GM12874 (cell line): ENCODE data around the gene PPIE.

Experiments
- CTCF ChIP-seq: IDR thresholded peaks from 2 replicates; pipeline ENCODE4 v1.5.1; 2011; ENCODE audit warnings: low read depth, mild to moderate bottlenecking, control low read depth, low read length, moderate library complexity; ENCODE audit not compliant: insufficient read depth

PPIE gene

GRCh38 chr1:39779137-39779536, 40.5 kb downstream of the PPIE start:
- TF ChIP-seq CTCF: no peak

GRCh38 chr1:39779821-39780220, 41.1 kb downstream of the PPIE start:
- TF ChIP-seq CTCF: no peak

GRCh38 chr1:39781349-39781715, 42.6 kb downstream of the PPIE start:
- no peak for TF ChIP-seq CTCF

GRCh38 chr1:39782103-39782502, 43.4 kb downstream of the PPIE start:
- TF ChIP-seq CTCF: no peak

GRCh38 chr1:39787468-39787867, 48.8 kb downstream of the PPIE start:
- TF ChIP-seq CTCF: no peak

- TF ChIP-seq CTCF: no peak
These were observed 49.7 kb downstream of the PPIE start for GRCh38 chr1:39788426-39788757.

- TF ChIP-seq CTCF: no peak
These were observed 50.3 kb downstream of the PPIE start, which contains the start of gene BMP8B for GRCh38 chr1:39788758-39789570. TSS of gene BMP8B (minus strand) at chr1:39788865. CDS start at chr1:39788485, 380 bp downstream.
